IMR-90 (cell line): ENCODE data around the gene SNX5. TPM values are rescaled to one million over a fixed set of nuclear protein-coding genes. Genes with fewer than 3 reads are reported as not detected.
A peak's percentile ranks its signal among the peaks of the same experiment; 100 is the strongest.

ENCODE experiments used
- ATAC-seq: fragments of 200-7000 bp; cut with Tn5 transposase; 2 replicates; pipeline ENCODE4 v1.9.1; 2020; ENCODE audit warnings: low read depth, mild to moderate bottlenecking, moderate library complexity
- BruUV-seq: library from RNA; stranded (reverse); fragments of 400-500 nt; replicated peaks from 2 replicates; lab custom pipeline; 2021; lab: Mats Ljungman, UMichigan
- CTCF ChIA-PET: fragments of 300-600 bp; formaldehyde crosslinking; extraction: SDS; loops from one replicate; lab custom pipeline; 2021; ENCODE audit warnings: antibody characterized with exemption; lab: Yijun Ruan, JAX
- POLR2A ChIA-PET: fragments of 300-600 bp; sonication (Branson Sonifier 250); formaldehyde crosslinking; loops from one replicate; lab custom pipeline; 2022; ENCODE audit warnings: antibody characterized with exemption; ENCODE audit not compliant: unreplicated experiment; lab: Charles Lee
- DNase-seq: peaks from one replicate; pipeline ENCODE4 v3.0.0; 2013
- H2AFZ ChIP-seq: replicated peaks from 2 replicates; pipeline ENCODE3; 2013; ENCODE audit warnings: low read length, mild to moderate bottlenecking; ENCODE audit not compliant: poor library complexity
- H2AK5ac ChIP-seq: 2 replicates; pipeline ENCODE4 v1.6.1; 2013; ENCODE audit warnings: low read depth, low read length, inconsistent platforms
- H2AK9ac ChIP-seq: replicated peaks from 2 replicates; pipeline ENCODE3; 2013; ENCODE audit warnings: mild to moderate bottlenecking, low read depth, low read length, moderate library complexity; ENCODE audit not compliant: poor library complexity
- H2BK120ac ChIP-seq: 2 replicates; pipeline ENCODE4 v1.6.1; 2013; ENCODE audit warnings: low read depth, low read length, inconsistent platforms
- H2BK15ac ChIP-seq: 3 replicates; pipeline ENCODE4 v1.6.1; 2013; ENCODE audit warnings: low read depth, low read length, inconsistent platforms
- H2BK20ac ChIP-seq: 2 replicates; pipeline ENCODE4 v1.6.1; 2013; ENCODE audit warnings: low read depth, mild to moderate bottlenecking, inconsistent platforms, low read length, moderate library complexity
- H2BK5ac ChIP-seq: 2 replicates; pipeline ENCODE4 v1.6.1; 2013; ENCODE audit warnings: mild to moderate bottlenecking, low read depth, low read length, inconsistent platforms; ENCODE audit not compliant: poor library complexity, severe bottlenecking
- H3K14ac ChIP-seq: replicated peaks from 2 replicates; pipeline ENCODE4 v1.6.1; 2013; ENCODE audit warnings: low read depth, low read length, inconsistent platforms
- H3K18ac ChIP-seq: 2 replicates; pipeline ENCODE4 v1.6.1; 2013; ENCODE audit warnings: low read depth, low read length, control low read depth
- H3K23ac ChIP-seq: 2 replicates; pipeline ENCODE4 v1.6.1; 2013; ENCODE audit warnings: low read depth, low read length, inconsistent platforms
- H3K27ac ChIP-seq: 2 replicates; pipeline ENCODE4 v1.5.1; 2013; ENCODE audit warnings: mild to moderate bottlenecking, control low read depth, low read length; ENCODE audit not compliant: insufficient read depth
- H3K27me3 ChIP-seq: 2 replicates; pipeline ENCODE4 v1.6.1; 2013; ENCODE audit warnings: low read length; ENCODE audit not compliant: control insufficient read depth, insufficient read depth
- H3K36me3 ChIP-seq: 2 replicates; pipeline ENCODE4 v1.6.1; 2013; ENCODE audit warnings: low read length, mixed read lengths; ENCODE audit not compliant: control insufficient read depth, insufficient read depth
- H3K4ac ChIP-seq: 2 replicates; pipeline ENCODE4 v1.6.1; 2013; ENCODE audit warnings: low read depth, low read length, inconsistent platforms
- H3K4me1 ChIP-seq: 2 replicates; pipeline ENCODE4 v1.6.1; 2013; ENCODE audit warnings: low read length, mixed read lengths; ENCODE audit not compliant: control insufficient read depth, insufficient read depth
- H3K4me2 ChIP-seq: 2 replicates; pipeline ENCODE4 v1.6.1; 2013; ENCODE audit warnings: low read depth, mild to moderate bottlenecking, control low read depth, low read length, moderate library complexity
- H3K4me3 ChIP-seq: 2 replicates; pipeline ENCODE4 v1.5.1; 2013; ENCODE audit warnings: low read depth, mild to moderate bottlenecking, control low read depth, low read length, moderate library complexity; ENCODE audit not compliant: insufficient read depth
- H3K56ac ChIP-seq: 2 replicates; pipeline ENCODE4 v1.6.1; 2013; ENCODE audit warnings: low read length, inconsistent platforms; ENCODE audit not compliant: insufficient read depth; ENCODE audit errors: extremely low read depth
- H3K79me1 ChIP-seq, 2 experiments: 2 replicates each; pipeline ENCODE4 v1.6.1; 2013; ENCODE audit warnings: low read length in 2 of 2, inconsistent platforms in 1 of 2, low read depth in 1 of 2
- H3K9ac ChIP-seq: 2 replicates; pipeline ENCODE4 v1.6.1; 2013; ENCODE audit warnings: low read depth, low read length, control low read depth
- H3K9me1 ChIP-seq: 2 replicates; pipeline ENCODE4 v1.6.1; 2013; ENCODE audit warnings: low read length, inconsistent platforms; ENCODE audit not compliant: insufficient read depth
- H3K9me3 ChIP-seq: 2 replicates; pipeline ENCODE4 v1.6.1; 2013; ENCODE audit warnings: low read length; ENCODE audit not compliant: control insufficient read depth, insufficient read depth
- H4K20me1 ChIP-seq: 2 replicates; pipeline ENCODE4 v1.6.1; 2013; ENCODE audit warnings: low read length, inconsistent platforms; ENCODE audit not compliant: insufficient read depth
- H4K5ac ChIP-seq: 2 replicates; pipeline ENCODE4 v1.6.1; 2013; ENCODE audit warnings: mild to moderate bottlenecking, low read depth, low read length, control low read depth
- H4K8ac ChIP-seq, 2 experiments: 2 replicates each; pipeline ENCODE4 v1.6.1; 2013; ENCODE audit warnings: low read depth in 2 of 2, low read length in 2 of 2, control low read depth in 1 of 2, inconsistent platforms in 1 of 2
- H4K91ac ChIP-seq: 2 replicates; pipeline ENCODE4 v1.6.1; 2013; ENCODE audit warnings: low read depth, low read length, inconsistent platforms; ENCODE audit not compliant: insufficient read depth
- BHLHE40 ChIP-seq: fragments of 150-350 bp; IDR thresholded peaks from 2 replicates; pipeline ENCODE4 v1.6.1; 2016; ENCODE audit warnings: mild to moderate bottlenecking, low read depth, low read length
- CEBPB ChIP-seq: IDR thresholded peaks from 2 replicates; pipeline ENCODE4 v1.6.1; 2012; ENCODE audit warnings: low read depth, low read length, improper control_type of control experiment
- CHD1 ChIP-seq: IDR thresholded peaks from 2 replicates; pipeline ENCODE4 v1.6.1; 2012; ENCODE audit warnings: low read depth, low read length, improper control_type of control experiment
- CTCF ChIP-seq: conservative IDR thresholded peaks from 2 replicates; pipeline ENCODE4 v1.5.1; 2012; ENCODE audit warnings: mild to moderate bottlenecking, low read depth, low read length, improper control_type of control experiment
- ELK1 ChIP-seq: fragments of 150-350 bp; IDR thresholded peaks from 2 replicates; pipeline ENCODE4 v1.6.1; 2016; ENCODE audit warnings: low read depth, mild to moderate bottlenecking, low read length, moderate library complexity, borderline replicate concordance
- FOS ChIP-seq: fragments of 150-350 bp; IDR thresholded peaks from 2 replicates; pipeline ENCODE4 v1.6.1; 2016; ENCODE audit warnings: low read depth, low read length
- MAFK ChIP-seq: IDR thresholded peaks from 2 replicates; pipeline ENCODE4 v1.6.1; 2012; ENCODE audit warnings: low read depth, low read length, improper control_type of control experiment
- MAZ ChIP-seq: IDR thresholded peaks from 2 replicates; pipeline ENCODE4 v1.6.1; 2012; ENCODE audit warnings: low read depth, mild to moderate bottlenecking, low read length, improper control_type of control experiment, moderate library complexity, borderline replicate concordance
- MXI1 ChIP-seq: IDR thresholded peaks from 2 replicates; pipeline ENCODE4 v1.6.1; 2012; ENCODE audit warnings: low read depth, mild to moderate bottlenecking, low read length, moderate library complexity, borderline replicate concordance
- NFE2L2 ChIP-seq: fragments of 150-350 bp; IDR thresholded peaks from 2 replicates; pipeline ENCODE4 v1.6.1; 2016; ENCODE audit warnings: low read depth, mild to moderate bottlenecking, low read length
- POLR2A ChIP-seq: IDR thresholded peaks from 2 replicates; pipeline ENCODE4 v1.6.1; 2012; ENCODE audit warnings: mild to moderate bottlenecking, low read depth, low read length
- RAD21 ChIP-seq: IDR thresholded peaks from 2 replicates; pipeline ENCODE4 v1.6.1; 2012; ENCODE audit warnings: low read length, improper control_type of control experiment
- RCOR1 ChIP-seq: IDR thresholded peaks from 2 replicates; pipeline ENCODE4 v1.6.1; 2012; ENCODE audit warnings: mild to moderate bottlenecking, low read length, improper control_type of control experiment; ENCODE audit not compliant: insufficient replicate concordance
- RFX5 ChIP-seq: IDR thresholded peaks from 2 replicates; pipeline ENCODE4 v1.8.0; 2012; ENCODE audit warnings: low read depth, mild to moderate bottlenecking, low read length, moderate library complexity
- SMC3 ChIP-seq: fragments of 150-350 bp; IDR thresholded peaks from 2 replicates; pipeline ENCODE4 v1.6.1; 2016; ENCODE audit warnings: low read depth, mild to moderate bottlenecking, antibody characterized with exemption, low read length, moderate library complexity
- USF2 ChIP-seq: fragments of 150-350 bp; IDR thresholded peaks from 2 replicates; pipeline ENCODE4 v1.6.1; 2017; ENCODE audit warnings: mild to moderate bottlenecking, antibody characterized with exemption, low read length, low read depth
- WGBS, 2 experiments: methylation state at CpG; one replicate each; pipeline versions ENCODE4 v1.1.5 to v1.1.7; 2013; ENCODE audit warnings: missing lambda C conversion rate in 2 of 2; ENCODE audit not compliant: insufficient read length in 1 of 2; ENCODE audit errors: extremely low coverage in 2 of 2; 5-methylcytosine and 5-hydroxymethylcytosine counted together
- dilution Hi-C: fragments of 300-500 bp; cut with HindIII; formaldehyde crosslinking; loops from one replicate; pipeline ENCODE4 v1.14.3; 2018; ENCODE audit warnings: low sequenced_read_pairs; ENCODE audit not compliant: unreplicated experiment
- in situ Hi-C: fragments of 300-500 bp; cut with MboI; formaldehyde crosslinking; loops from 3 replicates; pipeline ENCODE4 v1.14.3; 2019; ENCODE audit warnings: low sequenced_read_pairs, inconsistent platforms, mixed read lengths
- intact Hi-C: fragments of 100-400 bp; cut with micrococcal nuclease; formaldehyde crosslinking; loops from 2 replicates; pipeline ENCODE4 v1.10.0; 2022
- polyA plus RNA-seq, 3 experiments: library from polyadenylated mRNA; depleted of rRNA; stranded (reverse); fragments of >200 nt; gene quantifications; 2 replicates each; pipeline ENCODE4 v1.2.3, GENCODE V29; 2012; ENCODE audit warnings: low replicate concordance in 1 of 3
- total RNA-seq: library from RNA; depleted of rRNA; stranded (reverse); fragments of >200 nt; gene quantifications from 2 replicates; pipeline ENCODE4 v1.2.3, GENCODE V29; 2012

Gene SNX5
- total and polyA plus RNA-seq, 2 of the 4 experiments (the other 2 are of a cell fraction), result 65.4 to 92.8 TPM

- POLR2A ChIA-PET, result interaction anchor here (0.5 kb wide), 1 partner anchor 35 kb away, joined by 6 read pairs; no protein-coding TSS in a partner anchor
- DNase-seq, result peak; percentile 68
Measured at GRCh38 chr20:18004384-18005031, 35.9 kb upstream of the SNX5 start.

More at GRCh38 chr20:18004384-18005031, 35.9 kb upstream of the SNX5 start:
- H3K36me3 ChIP-seq, result no peaks in the 10 kb centered on the region
- no peak overlapping the region for H4K5ac ChIP-seq
- BruUV-seq, result no TSS peak
- H3K4me3 ChIP-seq, result no peak overlapping the region
- no peak overlapping the region for H3K23ac ChIP-seq
- H2BK20ac ChIP-seq, result no peak overlapping the region
- H2BK120ac ChIP-seq, result no peak overlapping the region
- no peak overlapping the region for H3K4ac ChIP-seq
- no peak overlapping the region for H3K14ac ChIP-seq
- H3K4me1 ChIP-seq, result peaks cover 15% of the 10 kb centered on the region; the same call in 1 of the 2 replicates
- intact Hi-C loops, result loop anchor here (5.0 kb wide), 1 partner anchor 273 kb away; no protein-coding TSS in a partner anchor
- H2AFZ ChIP-seq, result no peak overlapping the region
- no peak overlapping the region for H2BK15ac ChIP-seq
- no peaks in the 10 kb centered on the region for H4K20me1 ChIP-seq
- 30% methylated on average over 2 of the region's 8 CpGs; no CpG with 5 or more reads in 1 of the 2 experiments for WGBS, 2 experiments
- no peaks in the 10 kb centered on the region for H3K79me1 ChIP-seq
- H3K27me3 ChIP-seq, result peaks cover 1% of the 10 kb centered on the region; the same call in 1 of the 2 replicates
- peak; percentile 33 for ATAC-seq
- peaks cover 13% of the 10 kb centered on the region for H3K9me1 ChIP-seq
- H3K18ac ChIP-seq, result no peak overlapping the region
- peak overlapping the region; percentile 79 for H2AK9ac ChIP-seq
- TF ChIP-seq ELK1, result no peak
- no peak for TF ChIP-seq SMC3
- TF ChIP-seq RFX5, result no peak
- no peak for TF ChIP-seq USF2
- no peak for TF ChIP-seq BHLHE40
- TF ChIP-seq MAFK, result no peak
- no peak for TF ChIP-seq RCOR1
- TF ChIP-seq RAD21, result no peak
- no peak for TF ChIP-seq NFE2L2
- TF ChIP-seq CTCF, result no peak
- no peak for TF ChIP-seq CEBPB
- no peak for TF ChIP-seq POLR2A
- TF ChIP-seq MAZ, result no peak
- no peak for TF ChIP-seq CHD1
- no peak for TF ChIP-seq FOS
- TF ChIP-seq MXI1, result no peak
- H4K91ac ChIP-seq, result no peak overlapping the region
- H2AK5ac ChIP-seq, result no peak overlapping the region
- H4K8ac ChIP-seq, result no peak overlapping the region
- no peak overlapping the region for H3K9ac ChIP-seq
- in situ Hi-C loops, result no loop called here
- no peak overlapping the region for H2BK5ac ChIP-seq
- H3K4me2 ChIP-seq, result no peak overlapping the region
- CTCF ChIA-PET, result no interaction called here
- dilution Hi-C loops, result no loop called here
- no peak overlapping the region for H3K27ac ChIP-seq
- no peaks in the 10 kb centered on the region for H3K9me3 ChIP-seq
- no peak overlapping the region for H3K56ac ChIP-seq
